ENCODE results near the gene CAPN2.

The CAPN2 gene

DNA sequence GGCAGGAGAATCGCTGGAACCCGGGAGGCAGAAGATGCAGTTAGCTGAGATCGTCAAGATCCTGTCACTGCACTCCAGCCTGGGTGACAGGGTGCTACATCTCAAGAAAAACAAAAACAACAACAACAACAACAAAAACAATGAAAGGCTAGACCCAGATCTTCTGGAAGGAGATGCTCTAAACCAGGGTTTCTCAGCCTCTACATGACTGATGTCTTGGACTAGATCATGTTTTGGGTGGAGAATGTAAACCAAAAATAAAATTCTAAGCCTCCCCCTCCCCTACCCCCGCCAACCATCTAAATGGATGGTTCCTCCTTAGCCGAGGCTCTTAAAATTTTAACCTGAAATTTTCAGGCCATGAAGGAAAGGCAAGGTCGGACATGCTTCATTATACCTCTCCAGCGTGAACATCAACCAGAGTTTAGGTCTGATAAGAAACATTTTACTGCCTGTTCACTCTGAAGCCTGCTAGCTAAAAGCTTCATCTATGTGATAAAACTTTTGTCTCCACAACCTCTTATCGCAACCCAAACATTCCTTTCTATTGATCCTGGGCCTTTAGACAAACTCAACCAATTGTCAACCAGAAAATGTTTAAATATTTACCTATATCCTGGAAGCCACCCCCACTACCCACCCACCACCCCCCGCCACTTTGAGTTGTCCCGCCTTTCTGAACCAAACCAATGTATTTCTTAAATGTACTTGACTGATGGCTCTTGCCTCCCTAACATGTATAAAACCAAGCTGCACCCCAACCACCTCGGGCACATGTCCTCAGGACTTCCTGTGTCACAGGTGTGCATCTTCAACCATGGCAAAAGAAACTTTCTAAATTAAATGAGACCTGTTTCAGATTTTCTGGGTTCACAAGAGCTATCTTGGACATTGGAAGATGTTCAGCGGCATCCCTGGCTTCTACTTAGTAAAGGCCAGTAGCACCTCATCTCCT, 1.9 kb upstream of the CAPN2 start:
- H3K27me3 ChIP-seq (ENCODE audit: control insufficient read depth in 2 of 2, insufficient read depth in 2 of 2, low read length in 2 of 2) = no peaks in the 10 kb centered on the region
- no peaks in the 10 kb centered on the region for H3K9me3 ChIP-seq (ENCODE audit: control insufficient read depth in 2 of 2, low read length in 2 of 2)
- H3K9ac ChIP-seq (ENCODE audit: low read depth in 1 of 2, low read length in 2 of 2) = peak overlapping the region in 1 of 2 donors; percentile 48
- H3K4me3 ChIP-seq (ENCODE audit: low read length in 2 of 2) = no peak overlapping the region
- H3K4me1 ChIP-seq (ENCODE audit: control insufficient read depth in 2 of 2, insufficient read depth in 2 of 2, low read length in 2 of 2) = peaks cover 39 to 53% of the 10 kb centered on the region in 2 donors
- H3K36me3 ChIP-seq (ENCODE audit: control insufficient read depth in 2 of 2, insufficient read depth in 2 of 2, low read length in 2 of 2) = peaks cover 0 to 3% of the 10 kb centered on the region in 2 donors
- H3K27ac ChIP-seq (ENCODE audit: low read depth in 2 of 2, low read length in 2 of 2) = no peak overlapping the region

DNA sequence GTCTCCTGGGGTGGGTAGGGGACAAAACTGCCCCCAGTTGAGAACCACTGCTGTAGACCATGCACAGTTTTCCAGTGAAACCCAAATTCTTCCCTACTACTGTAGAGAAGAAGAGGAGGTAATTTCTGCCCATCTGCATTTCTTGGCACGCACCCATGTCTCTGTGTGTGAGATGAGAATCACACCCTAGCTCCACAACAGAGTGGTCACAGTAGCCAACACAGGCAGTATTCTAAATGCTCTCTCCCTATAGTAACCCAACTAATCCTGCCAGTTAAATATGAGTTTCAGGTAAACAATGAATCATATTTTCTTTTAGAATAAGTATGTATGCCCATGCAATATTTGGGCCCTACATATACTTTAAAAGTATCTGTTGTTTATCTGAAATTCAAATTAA, 1.2 kb upstream of the CAPN2 start:
- H3K4me3 ChIP-seq (ENCODE audit: low read length in 2 of 2) = no peak overlapping the region
- no peak overlapping the region for H3K27ac ChIP-seq (ENCODE audit: low read depth in 2 of 2, low read length in 2 of 2)
- peaks cover 46 to 57% of the 10 kb centered on the region in 2 donors for H3K4me1 ChIP-seq (ENCODE audit: control insufficient read depth in 2 of 2, insufficient read depth in 2 of 2, low read length in 2 of 2)

DNA sequence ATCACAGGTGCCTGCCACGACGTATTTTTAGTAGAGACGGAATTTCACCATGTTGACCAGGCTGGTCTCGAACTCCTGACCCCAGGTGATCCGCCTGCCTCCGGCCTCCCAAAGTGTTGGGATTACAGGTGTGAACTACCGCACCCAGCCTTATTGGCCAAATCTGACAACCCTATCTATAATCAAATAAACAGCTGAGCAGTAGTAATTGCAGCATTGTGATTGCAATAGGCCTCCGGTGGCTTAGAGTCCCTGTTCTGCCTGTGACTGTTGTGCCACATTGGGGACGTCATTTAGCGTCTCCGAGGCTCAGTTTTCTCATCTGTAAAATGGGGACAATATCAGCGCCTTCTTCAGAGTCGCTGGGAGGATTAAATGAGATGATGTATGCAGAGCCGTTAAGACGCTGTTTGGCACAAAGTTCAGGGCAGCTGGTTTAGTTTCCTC, 569 bp upstream of the CAPN2 start:
- no peaks in the 10 kb centered on the region for H3K9me3 ChIP-seq (ENCODE audit: control insufficient read depth in 2 of 2, low read length in 2 of 2)
- no peaks in the 10 kb centered on the region for H3K27me3 ChIP-seq (ENCODE audit: control insufficient read depth in 2 of 2, insufficient read depth in 2 of 2, low read length in 2 of 2)
- peak overlapping the region; percentile 98 to 99 for H3K27ac ChIP-seq (ENCODE audit: low read depth in 2 of 2, low read length in 2 of 2)
- peak overlapping the region; percentile 77 to 81 for H3K4me3 ChIP-seq (ENCODE audit: low read length in 2 of 2)
- H3K36me3 ChIP-seq (ENCODE audit: control insufficient read depth in 2 of 2, insufficient read depth in 2 of 2, low read length in 2 of 2) = peaks cover 2 to 3% of the 10 kb centered on the region in 2 donors
- H3K9ac ChIP-seq (ENCODE audit: low read depth in 1 of 2, low read length in 2 of 2) = peak overlapping the region; percentile 63 to 99
- H3K4me1 ChIP-seq (ENCODE audit: control insufficient read depth in 2 of 2, insufficient read depth in 2 of 2, low read length in 2 of 2) = peaks cover 52 to 58% of the 10 kb centered on the region in 2 donors

More for the DNA sequence above, 1.2 kb upstream of the CAPN2 start:
- no peaks in the 10 kb centered on the region for H3K9me3 ChIP-seq (ENCODE audit: control insufficient read depth in 2 of 2, low read length in 2 of 2)
- peak overlapping the region in 1 of 2 donors; percentile 48 for H3K9ac ChIP-seq (ENCODE audit: low read depth in 1 of 2, low read length in 2 of 2)
- H3K36me3 ChIP-seq (ENCODE audit: control insufficient read depth in 2 of 2, insufficient read depth in 2 of 2, low read length in 2 of 2) = peaks cover 0 to 3% of the 10 kb centered on the region in 2 donors
- no peaks in the 10 kb centered on the region for H3K27me3 ChIP-seq (ENCODE audit: control insufficient read depth in 2 of 2, insufficient read depth in 2 of 2, low read length in 2 of 2)

DNA sequence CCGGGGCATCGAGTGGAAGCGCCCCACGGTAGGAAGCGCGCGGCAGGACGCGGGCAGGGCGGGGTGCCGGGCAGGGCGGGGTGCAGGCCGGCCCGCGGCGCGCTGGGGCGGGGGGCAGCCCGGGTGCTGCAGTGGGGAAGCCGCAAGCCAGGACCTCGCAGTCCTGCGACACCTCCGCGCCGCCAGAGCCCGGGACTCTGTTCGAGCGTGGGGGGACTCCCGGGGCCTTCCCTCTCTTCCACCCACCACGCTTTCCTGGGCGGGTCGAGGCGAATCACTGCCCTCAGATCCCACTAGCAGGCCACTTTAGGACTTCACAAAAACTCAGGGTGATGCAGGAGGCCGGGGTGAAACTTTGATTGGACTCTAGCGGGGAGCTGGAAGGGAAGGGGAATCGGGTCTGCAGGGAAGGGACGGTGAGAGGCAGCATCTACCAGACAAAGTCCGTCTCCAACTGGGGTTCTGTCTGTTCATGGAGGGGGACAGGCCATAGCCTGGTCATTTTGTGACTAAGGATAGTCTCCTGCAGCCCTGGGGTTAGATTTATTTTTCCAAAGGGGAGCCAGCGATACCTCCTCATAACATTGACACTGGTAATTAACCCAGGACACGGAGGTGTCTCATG, 623 bp downstream of the CAPN2 start:
- H3K27ac ChIP-seq (ENCODE audit: low read depth in 2 of 2, low read length in 2 of 2) = peak overlapping the region; percentile 98 to 99
- peak overlapping the region; percentile 92 to 99 for H3K9ac ChIP-seq (ENCODE audit: low read depth in 1 of 2, low read length in 2 of 2)
- H3K9me3 ChIP-seq (ENCODE audit: control insufficient read depth in 2 of 2, low read length in 2 of 2) = no peaks in the 10 kb centered on the region
- H3K4me3 ChIP-seq (ENCODE audit: low read length in 2 of 2) = peak overlapping the region; percentile 81 to 94
- no peaks in the 10 kb centered on the region for H3K27me3 ChIP-seq (ENCODE audit: control insufficient read depth in 2 of 2, insufficient read depth in 2 of 2, low read length in 2 of 2)
- peaks cover 11% of the 10 kb centered on the region in 2 donors for H3K36me3 ChIP-seq (ENCODE audit: control insufficient read depth in 2 of 2, insufficient read depth in 2 of 2, low read length in 2 of 2)
- H3K4me1 ChIP-seq (ENCODE audit: control insufficient read depth in 2 of 2, insufficient read depth in 2 of 2, low read length in 2 of 2) = peaks cover 58 to 59% of the 10 kb centered on the region in 2 donors

DNA sequence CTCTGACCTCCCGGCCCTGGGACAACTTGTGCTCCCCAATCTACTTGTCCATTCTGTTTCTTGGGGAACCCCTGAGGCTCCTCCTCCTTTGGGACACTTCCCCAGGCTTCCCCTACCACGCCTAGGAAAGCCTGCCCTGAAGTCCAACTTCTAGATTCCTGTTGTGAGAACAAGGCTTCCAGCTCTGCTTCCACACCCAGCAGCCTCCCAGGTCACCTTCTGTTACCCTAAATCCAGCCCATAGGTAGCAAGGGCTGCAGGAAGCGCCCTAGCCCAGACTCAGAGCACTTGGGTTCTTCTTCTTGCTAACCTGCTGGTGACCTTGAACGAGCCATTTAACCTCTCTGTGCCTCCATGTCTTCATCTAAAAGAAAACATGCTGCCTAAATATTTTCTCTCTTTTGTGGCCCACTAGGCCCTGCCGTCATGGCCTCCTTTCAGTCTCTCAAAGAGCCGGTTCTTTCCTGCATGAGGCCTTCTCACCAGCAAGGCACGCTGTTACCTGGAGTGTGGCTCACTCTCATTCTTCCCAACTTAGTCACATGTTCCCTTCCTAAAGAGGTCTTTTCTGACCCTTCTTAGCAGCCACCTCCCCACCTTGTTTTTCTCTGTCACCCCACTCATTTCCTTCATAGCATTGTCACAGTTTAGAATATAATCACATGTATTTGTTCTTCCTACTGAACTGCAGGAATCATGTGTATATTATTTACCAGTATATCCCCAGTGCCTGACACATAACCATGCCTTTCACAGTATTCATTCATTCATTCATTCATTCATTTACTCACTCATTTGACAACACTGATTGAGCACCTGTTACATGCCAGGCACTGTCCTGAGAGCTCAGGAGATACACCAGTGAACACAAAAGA, 1.4 kb downstream of the CAPN2 start:
- Histone ChIP-seq H3K36me3 (ENCODE audit: control insufficient read depth in 2 of 2, insufficient read depth in 2 of 2, low read length in 2 of 2) (peaks cover 14 to 19% of the 10 kb centered on the region in 2 donors), H3K4me1 (ENCODE audit: control insufficient read depth in 2 of 2, insufficient read depth in 2 of 2, low read length in 2 of 2) (peaks cover 61 to 62% of the 10 kb centered on the region in 2 donors), H3K9ac (ENCODE audit: low read depth in 1 of 2, low read length in 2 of 2) (peak overlapping the region; percentile 92 to 99), H3K27me3 (ENCODE audit: control insufficient read depth in 2 of 2, insufficient read depth in 2 of 2, low read length in 2 of 2) (no peaks in the 10 kb centered on the region), H3K4me3 (ENCODE audit: low read length in 2 of 2) (peak overlapping the region; percentile 81 to 94), H3K27ac (ENCODE audit: low read depth in 2 of 2, low read length in 2 of 2) (peak overlapping the region; percentile 98 to 99), H3K9me3 (ENCODE audit: control insufficient read depth in 2 of 2, low read length in 2 of 2) (no peaks in the 10 kb centered on the region)

DNA sequence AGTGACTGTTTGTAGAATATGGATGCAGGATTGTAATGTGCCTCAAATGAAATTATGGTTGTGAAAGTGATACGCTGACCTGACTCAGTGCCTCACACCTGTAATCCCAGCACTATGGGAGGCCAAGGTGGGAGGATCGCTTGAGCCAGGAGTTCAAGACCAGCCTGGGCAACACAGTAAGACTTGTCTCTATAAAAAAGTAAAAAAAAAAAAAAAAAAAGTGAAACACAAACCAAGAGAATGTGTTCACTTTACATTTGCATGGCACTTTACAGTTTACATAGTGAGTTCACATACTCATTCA, 2.0 kb downstream of the CAPN2 start:
- H3K9me3 ChIP-seq (ENCODE audit: control insufficient read depth in 2 of 2, low read length in 2 of 2) = no peaks in the 10 kb centered on the region
- H3K4me3 ChIP-seq (ENCODE audit: low read length in 2 of 2) = peak overlapping the region; percentile 81 to 94
- H3K4me1 ChIP-seq (ENCODE audit: control insufficient read depth in 2 of 2, insufficient read depth in 2 of 2, low read length in 2 of 2) = peaks cover 63 to 66% of the 10 kb centered on the region in 2 donors
- peaks cover 17 to 22% of the 10 kb centered on the region in 2 donors for H3K36me3 ChIP-seq (ENCODE audit: control insufficient read depth in 2 of 2, insufficient read depth in 2 of 2, low read length in 2 of 2)
- H3K9ac ChIP-seq (ENCODE audit: low read depth in 1 of 2, low read length in 2 of 2) = peak overlapping the region; percentile 92 to 99
- peak overlapping the region in 1 of 2 donors; percentile 99 for H3K27ac ChIP-seq (ENCODE audit: low read depth in 2 of 2, low read length in 2 of 2)
- no peaks in the 10 kb centered on the region for H3K27me3 ChIP-seq (ENCODE audit: control insufficient read depth in 2 of 2, insufficient read depth in 2 of 2, low read length in 2 of 2)

DNA sequence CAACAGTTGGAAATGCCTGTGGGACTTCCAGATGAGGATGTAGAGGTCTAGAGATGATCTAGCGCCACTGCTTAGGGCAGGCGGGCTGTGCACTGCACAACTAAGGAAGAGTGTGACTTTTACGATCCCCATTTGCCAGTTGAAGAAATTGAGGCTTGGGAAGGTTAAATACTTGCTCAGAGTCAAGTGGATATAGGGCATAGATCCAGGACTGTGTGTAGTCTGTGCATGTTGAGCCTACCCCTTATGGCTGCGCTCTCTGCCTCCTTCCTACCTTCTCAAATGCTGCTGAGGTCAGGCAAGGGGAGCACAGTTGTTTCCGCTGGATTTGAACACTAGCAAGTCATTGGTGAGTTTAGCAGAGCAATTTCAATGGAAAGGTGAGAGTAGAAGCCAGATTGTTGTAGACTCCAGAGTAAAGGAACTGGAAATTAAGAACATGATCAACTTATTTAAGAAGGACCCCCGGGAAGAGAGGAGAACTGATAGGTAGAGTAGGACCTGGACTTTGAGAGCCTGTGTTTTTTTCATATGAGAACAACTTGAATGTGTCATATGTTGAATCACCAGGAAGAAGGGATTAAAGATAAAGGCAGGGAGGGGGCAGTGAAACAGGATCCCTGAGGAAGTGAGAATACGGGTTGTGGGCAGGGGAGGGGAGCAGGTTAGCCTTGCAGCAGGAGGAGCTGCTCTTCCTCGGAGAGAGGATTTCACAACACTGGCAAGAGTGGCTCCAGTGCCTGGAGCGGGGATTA, 2.7 kb downstream of the CAPN2 start:
- H3K4me3 ChIP-seq (ENCODE audit: low read length in 2 of 2) = peak overlapping the region; percentile 53 to 94
- peak overlapping the region; percentile 50 to 59 for H3K27ac ChIP-seq (ENCODE audit: low read depth in 2 of 2, low read length in 2 of 2)
- H3K9me3 ChIP-seq (ENCODE audit: control insufficient read depth in 2 of 2, low read length in 2 of 2) = no peaks in the 10 kb centered on the region
- peaks cover 69 to 73% of the 10 kb centered on the region in 2 donors for H3K4me1 ChIP-seq (ENCODE audit: control insufficient read depth in 2 of 2, insufficient read depth in 2 of 2, low read length in 2 of 2)
- no peaks in the 10 kb centered on the region for H3K27me3 ChIP-seq (ENCODE audit: control insufficient read depth in 2 of 2, insufficient read depth in 2 of 2, low read length in 2 of 2)
- peaks cover 20 to 25% of the 10 kb centered on the region in 2 donors for H3K36me3 ChIP-seq (ENCODE audit: control insufficient read depth in 2 of 2, insufficient read depth in 2 of 2, low read length in 2 of 2)
- peak overlapping the region; percentile 92 to 99 for H3K9ac ChIP-seq (ENCODE audit: low read depth in 1 of 2, low read length in 2 of 2)

DNA sequence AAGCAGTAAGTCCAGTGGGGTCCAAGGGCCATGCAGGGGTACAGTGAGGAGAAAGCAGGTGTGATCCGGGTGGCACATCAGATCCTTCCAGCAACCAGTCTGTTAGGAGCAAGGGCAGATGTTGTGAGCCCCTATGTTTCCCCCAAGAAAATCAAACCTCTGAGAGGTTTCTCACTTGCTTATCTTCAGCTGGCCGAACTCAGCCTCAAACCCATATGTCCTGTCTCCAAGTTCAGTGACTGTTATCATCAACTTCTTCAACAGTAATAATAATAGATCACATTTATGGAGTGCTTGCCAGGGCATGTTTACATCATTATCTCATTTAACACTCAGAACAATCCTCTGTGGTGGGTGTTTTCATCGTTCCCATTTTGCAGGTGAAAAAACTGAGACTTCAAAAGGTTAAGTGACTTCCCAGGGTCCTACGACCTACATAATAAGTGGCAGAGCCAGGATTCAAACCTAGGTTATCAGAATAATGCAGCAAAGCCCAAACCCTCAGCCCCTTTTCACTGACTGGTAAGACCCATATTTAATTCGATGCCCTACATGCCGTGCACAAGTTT, 3.3 kb downstream of the CAPN2 start:
- peak overlapping the region; percentile 28 to 99 for H3K9ac ChIP-seq (ENCODE audit: low read depth in 1 of 2, low read length in 2 of 2)
- H3K4me1 ChIP-seq (ENCODE audit: control insufficient read depth in 2 of 2, insufficient read depth in 2 of 2, low read length in 2 of 2) = peaks cover 75 to 79% of the 10 kb centered on the region in 2 donors
- H3K9me3 ChIP-seq (ENCODE audit: control insufficient read depth in 2 of 2, low read length in 2 of 2) = no peaks in the 10 kb centered on the region
- H3K36me3 ChIP-seq (ENCODE audit: control insufficient read depth in 2 of 2, insufficient read depth in 2 of 2, low read length in 2 of 2) = peaks cover 22 to 25% of the 10 kb centered on the region in 2 donors
- H3K4me3 ChIP-seq (ENCODE audit: low read length in 2 of 2) = peak overlapping the region; percentile 30 to 55
- no peaks in the 10 kb centered on the region for H3K27me3 ChIP-seq (ENCODE audit: control insufficient read depth in 2 of 2, insufficient read depth in 2 of 2, low read length in 2 of 2)
- H3K27ac ChIP-seq (ENCODE audit: low read depth in 2 of 2, low read length in 2 of 2) = peak overlapping the region; percentile 50 to 59

Measured in mucosa of rectum (tissue), 2 donors.